ENCODE data around the gene MINDY1.

The MINDY1 gene

DNA sequence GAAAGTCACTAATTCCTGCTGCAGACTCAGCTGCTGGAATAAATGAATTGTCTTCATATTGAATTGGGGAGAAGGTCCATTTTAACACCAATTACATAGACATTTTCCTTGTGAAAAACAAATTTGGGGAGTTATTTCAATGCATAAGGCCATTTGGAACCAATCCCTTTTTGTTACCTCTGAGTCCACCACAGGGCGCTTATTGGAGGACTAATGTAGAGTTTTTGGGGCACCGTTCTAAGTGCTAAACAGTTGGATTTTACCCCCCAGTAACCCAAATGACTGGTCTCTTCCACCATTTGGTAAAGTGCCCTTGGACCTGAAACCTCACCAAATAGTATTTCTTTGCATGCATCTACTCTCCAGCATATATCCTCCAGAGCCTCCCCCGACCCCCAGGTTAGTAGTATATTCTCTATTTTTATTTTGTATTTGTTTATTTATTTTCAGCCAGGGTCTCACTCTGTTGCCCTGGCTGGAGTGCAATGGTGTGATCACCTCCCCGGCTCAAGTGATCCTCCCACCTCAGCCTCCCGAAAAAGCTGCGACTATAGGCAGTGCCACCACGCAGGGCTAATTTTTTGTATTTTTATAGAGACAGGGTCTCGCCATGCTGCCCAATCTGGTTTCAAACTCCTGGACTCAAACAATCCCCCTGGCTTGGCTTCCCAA lies 3.1 kb upstream of the MINDY1 start:
- DNase-seq (ENCODE audit: insufficient read length): no peak
- FAIRE-seq: no peak
- TF ChIP-seq TAF1 (IDR thresholded peaks at IDR 0.05; ENCODE audit: borderline replicate concordance, low read depth, low read length) (no peak), POLR2AphosphoS5 (IDR thresholded peaks at IDR 0.05; ENCODE audit: low read depth, low read length) (no peak), POLR2A (IDR thresholded peaks at IDR 0.05; ENCODE audit: low read depth, low read length) (no peak)

DNA sequence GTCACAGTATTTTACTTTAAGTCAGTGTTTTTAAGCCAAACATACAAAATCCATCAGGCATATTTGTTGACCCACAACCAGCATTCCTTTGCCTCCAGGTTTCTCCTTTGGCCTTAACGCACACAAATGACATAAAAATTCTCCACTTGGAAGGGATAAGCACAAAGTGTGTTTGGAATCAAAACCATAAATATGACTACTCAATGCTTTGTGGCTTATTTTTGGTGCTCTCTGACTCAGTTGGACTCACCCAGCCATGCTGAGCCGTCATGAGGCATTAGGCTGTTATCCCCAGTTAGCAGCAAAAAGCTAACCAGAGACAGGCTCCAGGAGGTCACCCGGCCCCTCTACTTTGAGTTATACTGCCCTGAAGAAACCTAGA lies 2.5 kb upstream of the MINDY1 start:
- DNase-seq (ENCODE audit: insufficient read length) (no peak), FAIRE-seq (no peak)
- TF ChIP-seq POLR2A (IDR thresholded peaks at IDR 0.05; ENCODE audit: low read depth, low read length) (no peak), TAF1 (IDR thresholded peaks at IDR 0.05; ENCODE audit: borderline replicate concordance, low read depth, low read length) (no peak), POLR2AphosphoS5 (IDR thresholded peaks at IDR 0.05; ENCODE audit: low read depth, low read length) (no peak)

DNA sequence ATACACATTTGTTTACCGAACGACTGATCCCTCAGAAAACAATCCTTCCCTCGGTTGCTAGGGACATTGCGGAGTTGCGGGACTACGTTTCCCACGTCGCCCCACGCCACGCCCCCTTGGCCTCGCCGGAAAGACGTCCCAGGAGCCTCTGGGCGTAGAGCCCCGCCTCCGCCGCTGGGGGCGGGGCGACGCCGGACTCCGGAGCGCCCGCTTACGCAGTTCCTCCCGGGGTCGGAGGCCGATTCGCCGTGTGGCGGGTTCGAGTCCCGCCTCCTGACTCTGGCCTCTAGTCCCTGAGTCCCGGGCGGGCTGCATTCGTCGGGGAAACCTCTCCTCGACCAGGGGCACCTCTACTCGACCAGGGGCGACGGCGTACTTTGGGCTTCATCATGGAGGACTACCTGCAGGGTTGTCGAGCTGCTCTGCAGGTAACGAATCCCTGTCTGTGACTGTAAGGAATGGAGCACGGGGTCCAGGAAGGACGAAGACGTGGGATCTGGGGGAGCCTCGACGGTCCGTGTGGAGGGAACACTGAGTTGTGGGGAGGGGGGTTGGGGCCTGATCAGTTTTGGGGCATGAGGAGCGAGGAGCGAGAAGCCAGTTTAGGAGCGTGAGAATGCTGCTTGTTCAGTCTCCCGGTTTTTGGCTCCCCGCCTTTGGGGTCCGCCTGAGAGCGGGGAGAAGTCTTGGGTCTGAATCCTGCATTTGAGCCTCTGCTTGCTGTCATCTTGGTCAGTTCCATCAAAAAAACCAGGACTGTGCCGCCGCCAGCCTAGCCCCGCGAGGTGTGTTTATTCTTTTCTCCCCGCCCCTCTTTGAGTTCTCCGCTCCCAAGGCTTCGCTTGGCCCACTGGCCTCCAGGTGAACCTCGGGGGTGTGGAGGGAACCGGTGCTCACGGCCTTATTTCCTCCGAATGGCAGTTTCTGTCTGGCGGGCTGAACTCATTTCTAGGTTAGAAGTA lies 1.8 kb upstream of the MINDY1 start, which contains the start of gene PRUNE1:
TSS of gene PRUNE1 (plus strand) at position 206 of the 962 bp plus-strand sequence. CDS start at position 390, 184 bp downstream.
- DNase-seq (ENCODE audit: insufficient read length) (peak; percentile 96), FAIRE-seq (peak; percentile 91)
- no peak for TF ChIP-seq POLR2AphosphoS5 (IDR thresholded peaks at IDR 0.05; ENCODE audit: low read depth, low read length)
- peak; percentile 62; the same call in 1 of the 2 replicates for TF ChIP-seq POLR2A (IDR thresholded peaks at IDR 0.05; ENCODE audit: low read depth, low read length)
- 0 out of 2 replicates have a peak, but pooled peaks have one; percentile 38 for TF ChIP-seq TAF1 (IDR thresholded peaks at IDR 0.05; ENCODE audit: borderline replicate concordance, low read depth, low read length)

DNA sequence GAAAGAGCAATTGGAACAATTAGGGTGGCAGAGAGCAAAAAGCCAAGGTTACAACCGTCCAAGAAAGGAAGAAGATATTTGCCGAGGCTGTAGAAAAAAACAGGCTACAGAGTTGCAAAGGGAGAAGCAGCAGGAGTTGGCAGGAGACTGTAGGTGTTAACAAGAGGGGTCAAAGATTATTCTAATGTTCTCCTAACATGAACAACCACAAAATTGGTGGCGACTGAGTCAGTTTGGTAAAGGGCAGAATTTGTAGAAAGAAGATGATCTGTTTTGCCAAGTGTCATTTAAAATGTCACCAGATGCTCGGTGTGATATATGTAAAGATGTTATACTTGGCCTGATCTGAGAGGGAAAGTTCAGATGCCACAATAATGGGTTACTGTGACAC lies 1.1 kb upstream of the MINDY1 start:
- no peak for FAIRE-seq
- TF ChIP-seq POLR2A (IDR thresholded peaks at IDR 0.05; ENCODE audit: low read depth, low read length): no peak
- no peak for TF ChIP-seq TAF1 (IDR thresholded peaks at IDR 0.05; ENCODE audit: borderline replicate concordance, low read depth, low read length)
- TF ChIP-seq POLR2AphosphoS5 (IDR thresholded peaks at IDR 0.05; ENCODE audit: low read depth, low read length): no peak
- DNase-seq (ENCODE audit: insufficient read length): no peak

DNA sequence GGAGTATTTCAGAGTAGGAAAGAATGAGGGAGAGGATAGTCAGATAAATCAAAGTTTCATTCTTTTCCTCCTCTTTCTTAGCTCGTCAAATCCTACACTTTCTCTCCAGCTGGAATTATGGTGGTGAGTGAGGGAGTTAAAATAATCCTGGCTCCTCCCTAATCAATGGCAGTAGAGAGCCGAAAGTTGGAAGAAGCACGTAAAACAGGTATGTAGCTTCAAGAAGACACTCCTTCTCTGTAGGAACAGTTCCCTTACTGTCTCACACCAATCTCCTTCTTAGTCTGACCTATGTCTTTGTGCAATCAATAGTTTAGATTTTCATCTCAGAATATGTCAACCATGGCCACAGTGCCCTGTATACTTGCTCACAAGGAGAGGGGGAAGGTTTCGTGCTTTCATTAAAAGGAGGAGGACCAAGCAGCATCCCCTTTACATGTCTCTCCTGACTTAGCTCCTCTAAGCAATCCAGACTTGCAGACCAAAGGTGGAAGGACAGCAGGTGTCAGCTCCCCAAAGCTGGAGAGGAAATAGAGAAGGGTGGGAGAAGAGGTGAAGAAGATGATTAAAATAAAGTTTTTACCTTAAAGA lies 878 bp downstream of the MINDY1 start:
- TF ChIP-seq POLR2AphosphoS5 (IDR thresholded peaks at IDR 0.05; ENCODE audit: low read depth, low read length) (no peak), POLR2A (IDR thresholded peaks at IDR 0.05; ENCODE audit: low read depth, low read length) (no peak), TAF1 (IDR thresholded peaks at IDR 0.05; ENCODE audit: borderline replicate concordance, low read depth, low read length) (no peak)
- FAIRE-seq (no peak), DNase-seq (ENCODE audit: insufficient read length) (no peak)

DNA sequence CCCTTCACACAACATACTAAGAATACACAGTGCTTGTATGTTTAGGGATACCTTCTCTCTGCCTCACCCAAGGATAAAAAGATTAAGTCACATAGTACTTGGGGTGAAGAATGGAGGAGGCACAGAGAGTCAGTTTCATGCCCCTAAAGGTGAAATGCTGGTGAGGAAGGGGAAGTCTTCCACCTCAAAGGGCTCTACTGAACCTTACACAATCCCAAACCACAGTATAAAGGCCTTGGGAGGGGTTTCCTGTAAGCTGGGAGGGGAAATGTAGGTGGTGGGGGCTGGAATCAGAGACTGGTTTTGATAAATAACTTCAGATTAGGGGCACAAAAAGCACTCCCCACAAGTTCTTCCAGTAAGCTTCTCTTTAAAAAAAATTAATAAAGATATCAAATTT lies 3.5 kb downstream of the MINDY1 start:
- TF ChIP-seq TAF1 (IDR thresholded peaks at IDR 0.05; ENCODE audit: borderline replicate concordance, low read depth, low read length) (no peak), POLR2AphosphoS5 (IDR thresholded peaks at IDR 0.05; ENCODE audit: low read depth, low read length) (no peak), POLR2A (IDR thresholded peaks at IDR 0.05; ENCODE audit: low read depth, low read length) (no peak)
- DNase-seq (ENCODE audit: insufficient read length): no peak
- no peak for FAIRE-seq

DNA sequence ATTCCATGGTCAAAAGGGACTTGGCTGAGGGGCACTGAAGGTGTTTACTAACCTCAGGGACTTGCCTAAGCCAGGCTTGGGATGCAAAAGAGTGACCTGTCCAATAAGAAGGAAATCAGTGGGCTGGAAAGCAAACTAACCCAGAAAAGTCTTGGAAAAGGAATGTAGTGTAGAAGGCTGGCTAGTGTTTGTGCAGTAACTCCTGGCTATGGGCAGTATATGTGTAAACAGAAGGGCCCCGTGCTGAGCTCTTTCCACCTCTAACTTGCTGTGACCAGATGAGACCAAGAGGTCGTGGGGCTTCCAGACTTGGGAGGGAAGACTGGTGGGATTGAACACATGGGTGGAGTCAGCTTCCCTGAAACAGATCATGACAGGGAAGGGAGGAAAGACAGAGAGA lies 4.1 kb downstream of the MINDY1 start:
- DNase-seq (ENCODE audit: insufficient read length) (no peak), FAIRE-seq (no peak)
- TF ChIP-seq POLR2AphosphoS5 (IDR thresholded peaks at IDR 0.05; ENCODE audit: low read depth, low read length): no peak
- no peak for TF ChIP-seq TAF1 (IDR thresholded peaks at IDR 0.05; ENCODE audit: borderline replicate concordance, low read depth, low read length)
- TF ChIP-seq POLR2A (IDR thresholded peaks at IDR 0.05; ENCODE audit: low read depth, low read length): no peak

DNA sequence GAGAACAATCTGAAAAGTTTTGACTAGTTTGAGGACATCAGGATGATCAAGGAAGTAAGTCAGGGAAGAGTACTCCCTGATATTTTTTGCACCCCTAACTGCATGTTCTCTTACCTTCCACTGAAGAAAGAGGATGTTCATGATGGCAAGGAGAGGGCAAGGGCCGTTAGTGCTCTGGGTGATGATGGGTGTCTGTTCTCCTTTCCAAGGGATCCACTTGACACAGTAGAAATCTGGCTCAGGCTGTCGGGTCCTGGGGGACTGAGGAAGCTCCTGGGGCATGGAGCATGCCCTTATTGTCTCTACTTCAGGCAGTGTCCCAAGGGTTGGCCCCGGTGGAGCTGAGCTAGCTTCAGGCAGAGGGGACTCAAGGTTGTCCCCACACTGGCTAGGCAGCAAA lies 4.7 kb downstream of the MINDY1 start:
- TF ChIP-seq TAF1 (IDR thresholded peaks at IDR 0.05; ENCODE audit: borderline replicate concordance, low read depth, low read length) (no peak), POLR2AphosphoS5 (IDR thresholded peaks at IDR 0.05; ENCODE audit: low read depth, low read length) (no peak), POLR2A (IDR thresholded peaks at IDR 0.05; ENCODE audit: low read depth, low read length) (no peak)
- DNase-seq (ENCODE audit: insufficient read length): no peak
- no peak for FAIRE-seq

DNA sequence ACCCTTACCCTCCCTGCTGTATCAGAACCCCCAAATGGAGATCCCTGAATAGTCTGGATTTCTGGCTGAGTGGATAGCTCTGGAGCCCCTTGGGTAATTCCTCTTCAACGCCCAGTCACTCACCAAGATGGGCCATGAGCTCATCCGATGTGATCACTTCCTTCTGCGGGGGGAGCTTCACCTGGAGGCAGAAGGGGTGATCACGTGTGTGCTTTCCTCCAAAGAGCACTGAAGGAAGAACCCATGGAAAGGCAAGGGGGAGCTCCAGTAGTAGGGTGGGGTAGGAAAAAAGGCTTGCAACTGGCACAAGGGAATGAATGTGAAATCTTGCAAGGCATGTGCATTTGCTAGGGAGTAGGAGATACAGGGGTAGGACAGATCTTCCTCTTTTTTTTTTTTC lies 5.1 kb downstream of the MINDY1 start:
- TF ChIP-seq TAF1 (IDR thresholded peaks at IDR 0.05; ENCODE audit: borderline replicate concordance, low read depth, low read length) (no peak), POLR2A (IDR thresholded peaks at IDR 0.05; ENCODE audit: low read depth, low read length) (no peak), POLR2AphosphoS5 (IDR thresholded peaks at IDR 0.05; ENCODE audit: low read depth, low read length) (no peak)
- no peak for DNase-seq (ENCODE audit: insufficient read length)
- FAIRE-seq: no peak

DNA sequence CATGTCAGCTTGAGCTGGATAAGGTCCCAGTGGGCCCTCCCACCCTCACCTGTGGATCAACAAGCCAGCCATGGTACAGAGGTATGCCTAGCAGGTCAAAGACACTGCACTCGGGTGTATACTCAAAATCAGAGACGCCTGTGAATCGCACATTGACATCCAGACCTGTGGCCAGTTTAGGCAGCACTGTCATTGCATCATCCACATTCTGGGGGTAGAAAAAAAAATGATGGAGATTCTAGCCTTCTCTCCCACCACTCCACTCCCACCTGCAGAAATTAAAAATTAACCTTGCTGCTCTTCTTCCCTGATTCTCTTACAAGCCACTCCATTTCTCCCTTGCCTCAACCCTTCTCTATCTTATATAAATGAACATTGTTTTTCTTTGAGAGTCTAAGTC lies 6.3 kb downstream of the MINDY1 start:
- no peak for DNase-seq (ENCODE audit: insufficient read length)
- no peak for FAIRE-seq
- TF ChIP-seq POLR2AphosphoS5 (IDR thresholded peaks at IDR 0.05; ENCODE audit: low read depth, low read length): no peak
- no peak for TF ChIP-seq TAF1 (IDR thresholded peaks at IDR 0.05; ENCODE audit: borderline replicate concordance, low read depth, low read length)
- TF ChIP-seq POLR2A (IDR thresholded peaks at IDR 0.05; ENCODE audit: low read depth, low read length): no peak

DNA sequence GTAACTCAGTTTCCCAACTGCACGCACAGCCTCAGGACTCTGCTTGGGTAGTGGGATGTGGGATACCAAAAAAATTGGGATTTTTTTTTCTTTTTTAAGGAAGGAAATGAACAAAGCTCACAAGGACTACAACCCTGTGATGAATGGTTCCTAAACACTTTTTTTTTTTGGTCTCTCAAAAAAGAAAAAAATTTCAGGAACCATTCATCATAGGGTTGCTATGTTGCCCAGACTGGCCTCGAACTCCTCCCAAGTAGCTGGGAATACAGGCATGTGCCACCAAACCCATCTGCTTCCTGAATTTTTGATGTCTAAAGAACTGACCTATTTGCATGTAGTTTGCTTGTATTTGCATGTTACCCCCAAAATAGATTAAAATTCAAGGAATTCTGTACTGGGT lies 6.8 kb downstream of the MINDY1 start:
- no peak for TF ChIP-seq POLR2AphosphoS5 (IDR thresholded peaks at IDR 0.05; ENCODE audit: low read depth, low read length)
- FAIRE-seq: no peak
- DNase-seq (ENCODE audit: insufficient read length): no peak

All from GM12892 (cell line).